ENCODE measurements around the gene NR2F1-AS1. TPM values are rescaled to one million over a fixed set of nuclear protein-coding genes. Genes with fewer than 3 reads are reported as not detected.

NR2F1-AS1 gene
- total RNA-seq, 2 experiments from 2014 or later = not detected

GRCh38 chr5:93582677-93583438, 1.8 kb upstream of the NR2F1-AS1 start, which contains the start of gene NR2F1:
Gene NR2F1, plus strand, starts transcription at chr5:93583222. Its CDS starts 1,802 bp downstream, at chr5:93585024.
- intact Hi-C loops (cut with micrococcal nuclease; ENCODE audit: unreplicated experiment) = loop anchor here (5.0 kb wide), 2 partner anchors 334 to 1154 kb away; no protein-coding TSS in a partner anchor
- Histone ChIP-seq H3K79me2 (ENCODE audit: insufficient read depth, low read depth, low read length) (no peaks in the 10 kb centered on the region), H2AFZ (ENCODE audit: low read length) (no peak within 1 kb of the TSS), H3K27ac (ENCODE audit: low read depth, low read length, poor library complexity, severe bottlenecking) (no peak within 1 kb of the TSS), H3K4me2 (ENCODE audit: low read length) (no peak within 1 kb of the TSS; the same call in 1 of the 2 replicates), H3K36me3 (ENCODE audit: insufficient read depth, low read length) (no peaks in the 10 kb centered on the region), H3K4me1 (ENCODE audit: insufficient read depth, low read length, poor library complexity, severe bottlenecking) (no peaks in the 10 kb centered on the region), H4K20me1 (ENCODE audit: insufficient read depth, low read length) (no peaks in the 10 kb centered on the region), H3K4me3 (ENCODE audit: low read depth, low read length, poor library complexity, severe bottlenecking) (no peak within 1 kb of the TSS), H3K9me3 (ENCODE audit: low read length) (no peaks in the 10 kb centered on the region), H3K9me2 (ENCODE audit: insufficient read depth, low read length) (no peaks in the 10 kb centered on the region)
- POLR2A ChIA-PET = interaction anchor here (0.7 kb wide), 3 partner anchors 110 to 879 kb away, joined by 4 to 7 read pairs (median 5); no protein-coding TSS in a partner anchor
- CTCF ChIA-PET (ENCODE audit: unreplicated experiment) = no interaction called here
- no TSS peak for BruUV-seq (replicated peaks)
- TF ChIP-seq CTCF (conservative IDR thresholded peaks at IDR 0.05; ENCODE audit: low read length) = no peak
- no peak for TF ChIP-seq EZH2phosphoT487 (IDR thresholded peaks at IDR 0.05; ENCODE audit: borderline replicate concordance, low read depth, low read length)
- no peak for DNase-seq (ENCODE audit: low spot score)

- H2AFZ ChIP-seq (ENCODE audit: low read length) = no peak overlapping the region
- intact Hi-C loops (cut with micrococcal nuclease; ENCODE audit: unreplicated experiment) = loop anchor here (5.0 kb wide), 2 partner anchors 335 to 1155 kb away; no protein-coding TSS in a partner anchor
- no peak overlapping the region for H3K27ac ChIP-seq (ENCODE audit: low read depth, low read length, poor library complexity, severe bottlenecking)
- H3K4me3 ChIP-seq (ENCODE audit: low read depth, low read length, poor library complexity, severe bottlenecking) = no peak overlapping the region
- ChIA-PET CTCF (ENCODE audit: unreplicated experiment) (no interaction called here), POLR2A (interaction anchor here (0.7 kb wide), 2 partner anchors 163 to 879 kb away, joined by 4 to 7 read pairs; no protein-coding TSS in a partner anchor)
- no TSS peak for BruUV-seq (replicated peaks)
- no peak for DNase-seq (ENCODE audit: low spot score)
- H3K4me1 ChIP-seq (ENCODE audit: insufficient read depth, low read length, poor library complexity, severe bottlenecking) = no peaks in the 10 kb centered on the region
- H3K79me2 ChIP-seq (ENCODE audit: insufficient read depth, low read depth, low read length) = no peaks in the 10 kb centered on the region
- H3K9me3 ChIP-seq (ENCODE audit: low read length) = no peaks in the 10 kb centered on the region
- no peaks in the 10 kb centered on the region for H3K9me2 ChIP-seq (ENCODE audit: insufficient read depth, low read length)
- H3K4me2 ChIP-seq (ENCODE audit: low read length) = no peak overlapping the region; the same call in 1 of the 2 replicates
- no peaks in the 10 kb centered on the region for H3K36me3 ChIP-seq (ENCODE audit: insufficient read depth, low read length)
- H4K20me1 ChIP-seq (ENCODE audit: insufficient read depth, low read length) = no peaks in the 10 kb centered on the region
- TF ChIP-seq CTCF (conservative IDR thresholded peaks at IDR 0.05; ENCODE audit: low read length) = no peak
- TF ChIP-seq EZH2phosphoT487 (IDR thresholded peaks at IDR 0.05; ENCODE audit: borderline replicate concordance, low read depth, low read length) = no peak
These were observed 1.1 kb upstream of the NR2F1-AS1 start for GRCh38 chr5:93582167-93582462.

Data from OCI-LY7 (cell line).